ENCODE results near the gene LRRC25. TPM values are rescaled to one million over a fixed set of nuclear protein-coding genes. Genes with fewer than 3 reads are reported as not detected.

Gene LRRC25
- total and polyA plus RNA-seq, 2 donors (not counting 3 experiments of a cell fraction or from before 2014, with no cell fraction given) = not detected

- BruUV-seq (replicated peaks) = TSS peak; percentile 33
- Histone ChIP-seq H3K4me1 (ENCODE audit: control insufficient read depth, extremely low read depth, insufficient read depth, low read length) (peaks cover 14% of the 10 kb centered on the region), H4K20me1 (replicated peaks; ENCODE audit: control insufficient read depth, extremely low read depth, insufficient read depth, low read length) (no peaks in the 10 kb centered on the region), H2AFZ (ENCODE audit: low read depth, low read length) (no peak overlapping the region), H3K4me3 (replicated peaks in 1 of 3; ENCODE audit: insufficient read depth in 1 of 3, low read depth in 1 of 3, low read length in 3 of 3) (no peak overlapping the region), H3K27ac (ENCODE audit: insufficient read depth, low read depth, low read length) (no peak overlapping the region), H3K36me3 (ENCODE audit: control insufficient read depth in 2 of 2, extremely low read depth in 1 of 2, insufficient read depth in 2 of 2, low read length in 2 of 2) (peaks cover 0 to 2% of the 10 kb centered on the region in 2 experiments), H3K9me3 (replicated peaks; ENCODE audit: control insufficient read depth, insufficient read depth, low read length) (no peaks in the 10 kb centered on the region), H3K79me2 (ENCODE audit: control insufficient read depth, insufficient read depth, low read length) (peaks cover 1% of the 10 kb centered on the region), H3K4me2 (ENCODE audit: insufficient read depth, low read length) (no peak overlapping the region), H3K27me3 (ENCODE audit: control insufficient read depth in 2 of 2, insufficient read depth in 2 of 2, low read length in 2 of 2) (no peaks in the 10 kb centered on the region), H3K9me1 (replicated peaks; ENCODE audit: control insufficient read depth, extremely low read depth, insufficient read depth, low read length) (no peaks in the 10 kb centered on the region), H3K9ac (replicated peaks; ENCODE audit: extremely low read depth, insufficient read depth, low read length) (no peak overlapping the region)
- no peak for FAIRE-seq
- ChIA-PET POLR2A (interaction anchor here (0.6 kb wide), 1 partner anchor 119 kb away, joined by 3 read pairs; no protein-coding TSS in a partner anchor), CTCF (no interaction called here)
- no peak for DNase-seq (ENCODE audit: low read depth, low spot score)
- TF ChIP-seq EZH2 (IDR thresholded peaks at IDR 0.05; ENCODE audit: borderline replicate concordance, low read depth, low read length, severe bottlenecking) (no peak), MYC (IDR thresholded peaks at IDR 0.05; ENCODE audit: low read depth, low read length) (no peak), JUN (IDR thresholded peaks at IDR 0.05; ENCODE audit: borderline replicate concordance, insufficient read depth, insufficient read length, low read depth) (no peak)
- intact Hi-C loops (cut with micrococcal nuclease) = no loop called here
- dilution Hi-C loops (cut with MboI; ENCODE audit: extremely low pct_ligation_motif_present, low sequenced_read_pairs) = no loop called here
Measured at GRCh38 chr19:18435178-18435841, 37.9 kb upstream of the LRRC25 start.

- H3K4me1 ChIP-seq (ENCODE audit: control insufficient read depth, extremely low read depth, insufficient read depth, low read length) = peaks cover 17% of the 10 kb centered on the region
- CTCF ChIA-PET = no interaction called here
- DNase-seq (ENCODE audit: low read depth, low spot score) (no peak), FAIRE-seq (no peak)
- peaks cover 0 to 2% of the 10 kb centered on the region in 2 experiments for H3K36me3 ChIP-seq (ENCODE audit: control insufficient read depth in 2 of 2, extremely low read depth in 1 of 2, insufficient read depth in 2 of 2, low read length in 2 of 2)
- H3K27me3 ChIP-seq (ENCODE audit: control insufficient read depth in 2 of 2, insufficient read depth in 2 of 2, low read length in 2 of 2) = no peaks in the 10 kb centered on the region
- H3K9me3 ChIP-seq (replicated peaks; ENCODE audit: control insufficient read depth, insufficient read depth, low read length) = no peaks in the 10 kb centered on the region
- H3K79me2 ChIP-seq (ENCODE audit: control insufficient read depth, insufficient read depth, low read length) = peaks cover 2% of the 10 kb centered on the region
- no peak overlapping the region for H3K4me2 ChIP-seq (ENCODE audit: insufficient read depth, low read length)
- TF ChIP-seq POLR2A (IDR thresholded peaks at IDR 0.05; ENCODE audit: low read depth, low read length) = no peak
- intact Hi-C loops (cut with micrococcal nuclease) = no loop called here
- POLR2A ChIA-PET = interaction anchor here (0.6 kb wide), 1 partner anchor 120 kb away, joined by 3 read pairs; no protein-coding TSS in a partner anchor
- H3K9ac ChIP-seq (replicated peaks; ENCODE audit: extremely low read depth, insufficient read depth, low read length) = no peak overlapping the region
- dilution Hi-C loops (cut with MboI; ENCODE audit: extremely low pct_ligation_motif_present, low sequenced_read_pairs) = no loop called here
- no peak overlapping the region for H3K27ac ChIP-seq (ENCODE audit: insufficient read depth, low read depth, low read length)
- no peaks in the 10 kb centered on the region for H3K9me1 ChIP-seq (replicated peaks; ENCODE audit: control insufficient read depth, extremely low read depth, insufficient read depth, low read length)
- no peak overlapping the region for H3K4me3 ChIP-seq (replicated peaks in 1 of 3; ENCODE audit: insufficient read depth in 1 of 3, low read depth in 1 of 3, low read length in 3 of 3)
- no peak overlapping the region for H2AFZ ChIP-seq (ENCODE audit: low read depth, low read length)
- BruUV-seq (replicated peaks) = no TSS peak
- no peaks in the 10 kb centered on the region for H4K20me1 ChIP-seq (replicated peaks; ENCODE audit: control insufficient read depth, extremely low read depth, insufficient read depth, low read length)
Measured at GRCh38 chr19:18434411-18435175, 37.2 kb upstream of the LRRC25 start.

Data from endothelial cell of umbilical vein (primary cell).